Germinal center (tissue), 1 donor: Measurements from ENCODE around the gene ACOX3.
"Not testable (repeated sequence)": the region's sequence is repeated elsewhere in the genome, so short reads cannot be mapped to it uniquely, and the experiment has no call there.

Experiments used
- DNase-seq: peaks from one replicate; pipeline ENCODE4 v3.0.0; 2012; ENCODE audit warnings: mixed read lengths, low spot score

Gene ACOX3

DNA sequence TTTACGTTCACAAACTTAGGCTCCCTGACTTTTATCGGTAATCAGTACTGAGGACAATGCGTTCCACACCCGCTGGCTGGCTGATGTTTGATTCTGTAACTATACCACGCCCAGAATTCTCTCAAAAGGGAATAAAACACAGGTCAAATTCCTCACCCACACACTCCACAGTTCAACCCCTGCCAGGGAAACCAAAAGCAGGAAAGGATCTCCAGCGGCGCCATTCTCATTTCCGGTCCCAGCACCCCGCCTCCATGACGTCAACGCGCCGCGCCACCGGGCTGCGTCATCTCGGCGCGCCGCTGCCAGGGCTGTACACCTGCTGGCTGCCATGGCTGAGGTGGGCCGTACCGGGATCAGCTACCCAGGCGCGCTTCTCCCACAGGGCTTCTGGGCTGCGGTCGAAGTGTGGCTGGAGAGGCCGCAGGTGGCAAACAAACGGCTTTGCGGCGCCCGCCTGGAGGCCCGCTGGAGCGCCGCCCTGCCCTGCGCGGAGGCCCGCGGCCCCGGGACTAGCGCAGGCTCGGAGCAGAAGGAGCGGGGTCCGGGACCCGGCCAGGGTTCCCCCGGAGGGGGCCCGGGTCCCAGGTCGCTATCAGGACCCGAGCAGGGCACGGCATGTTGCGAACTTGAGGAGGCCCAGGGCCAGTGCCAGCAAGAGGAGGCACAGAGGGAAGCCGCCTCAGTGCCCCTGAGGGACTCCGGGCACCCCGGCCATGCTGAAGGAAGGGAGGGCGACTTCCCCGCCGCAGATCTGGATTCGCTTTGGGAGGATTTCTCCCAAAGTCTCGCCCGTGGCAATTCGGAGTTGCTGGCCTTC is at the start of gene ACOX3, which contains the start of gene TRMT44:
Gene ACOX3 (minus strand): TSS at position 232 of the 820 bp plus-strand sequence. CDS start 24,202 bp downstream, outside the sequence.
Gene TRMT44 (plus strand): TSS at position 286 of the 820 bp plus-strand sequence. CDS start 46 bp downstream, at position 332.
- peak; percentile 87 for DNase-seq

GRCh38 chr4:8488791-8489369 is 48.4 kb upstream of the ACOX3 start:
- DNase-seq, result no peak

DNA sequence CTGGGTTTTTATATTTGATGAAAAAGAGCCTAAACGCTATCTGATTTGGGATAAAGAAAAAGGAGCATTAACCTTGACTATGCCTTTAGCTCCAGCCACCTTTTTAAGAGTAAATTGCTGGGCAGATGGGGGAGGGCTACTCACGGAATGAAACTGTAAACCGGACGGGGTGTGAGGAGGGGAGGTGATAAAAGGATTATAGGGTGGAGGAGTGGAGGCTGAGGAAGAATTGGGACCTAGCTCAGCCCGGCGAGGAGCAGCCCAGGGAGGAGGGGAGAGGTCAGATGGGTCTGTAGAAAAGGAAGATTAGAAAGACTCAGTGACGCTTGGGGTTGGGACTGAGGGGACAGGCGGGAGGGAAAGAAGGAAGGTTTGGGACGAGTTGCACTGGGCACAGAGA is 46.1 kb upstream of the ACOX3 start:
- DNase-seq, result not testable (repeated sequence)

DNA sequence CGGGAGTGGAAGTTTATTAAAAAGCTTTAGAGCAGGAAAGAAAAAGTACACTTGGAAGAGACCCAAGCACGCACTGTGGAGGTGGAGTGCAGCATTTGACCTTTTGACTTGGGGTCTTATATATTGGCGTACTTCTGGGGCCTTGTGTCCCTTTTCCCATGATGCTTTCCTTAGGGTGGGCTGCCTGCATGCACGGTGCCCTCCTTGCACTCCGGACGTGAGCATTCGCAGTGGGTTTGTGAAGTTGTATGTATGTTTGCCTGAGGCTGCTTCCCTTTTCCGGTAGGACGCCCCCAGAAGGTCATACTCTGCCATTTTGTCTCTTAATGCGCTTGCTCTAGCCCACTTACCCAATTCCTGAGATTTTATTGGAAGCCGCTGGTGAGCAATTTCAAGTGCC is 39.7 kb upstream of the ACOX3 start:
- DNase-seq, result no peak

DNA sequence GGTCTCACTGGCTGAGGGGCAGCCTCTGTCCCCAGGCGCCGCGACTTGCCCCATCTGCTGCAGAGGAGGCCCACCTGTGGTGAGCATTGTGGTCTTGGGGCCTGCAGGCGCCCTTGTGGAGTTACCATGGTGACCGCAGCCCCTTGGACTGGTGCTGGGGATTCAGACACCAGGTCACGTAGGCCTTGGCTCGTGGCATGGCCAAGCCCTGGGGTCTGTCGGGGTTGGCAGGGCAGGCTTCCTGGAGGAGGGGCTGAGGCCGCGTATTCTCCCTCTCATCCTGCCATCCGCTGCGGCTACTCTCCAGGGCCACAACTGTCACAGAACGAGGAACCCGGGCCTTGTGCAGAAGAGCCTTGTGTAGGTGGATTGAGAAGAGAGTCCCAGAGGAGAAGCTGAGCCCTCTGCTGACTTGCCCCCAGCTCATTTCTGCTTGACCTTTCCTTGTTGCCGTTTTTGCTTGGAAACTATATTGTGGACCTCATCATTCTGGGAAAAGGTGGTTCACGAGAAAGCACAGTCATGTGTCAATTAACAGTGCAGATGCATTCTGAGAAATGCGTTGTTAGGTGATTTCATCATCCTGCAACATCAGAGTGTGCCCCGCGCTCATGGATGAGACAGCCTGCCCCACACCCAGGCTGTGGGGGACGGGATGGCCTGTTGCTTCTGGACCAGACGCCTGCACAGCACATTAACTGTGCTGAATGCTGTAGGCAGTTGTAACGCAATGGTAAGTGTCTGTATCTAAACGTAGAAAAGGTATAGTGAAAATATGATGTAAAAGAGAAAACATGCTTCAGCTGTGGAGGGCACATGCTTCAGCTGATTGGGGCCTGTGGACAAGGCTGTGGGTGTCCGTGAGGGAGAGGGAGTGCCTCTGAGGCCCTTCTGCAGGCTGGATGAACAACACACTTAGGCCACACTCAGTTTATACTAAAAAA is 38.5 kb upstream of the ACOX3 start:
- no peak for DNase-seq

GRCh38 chr4:8478371-8478770 is 37.8 kb upstream of the ACOX3 start:
- no peak for DNase-seq

DNA sequence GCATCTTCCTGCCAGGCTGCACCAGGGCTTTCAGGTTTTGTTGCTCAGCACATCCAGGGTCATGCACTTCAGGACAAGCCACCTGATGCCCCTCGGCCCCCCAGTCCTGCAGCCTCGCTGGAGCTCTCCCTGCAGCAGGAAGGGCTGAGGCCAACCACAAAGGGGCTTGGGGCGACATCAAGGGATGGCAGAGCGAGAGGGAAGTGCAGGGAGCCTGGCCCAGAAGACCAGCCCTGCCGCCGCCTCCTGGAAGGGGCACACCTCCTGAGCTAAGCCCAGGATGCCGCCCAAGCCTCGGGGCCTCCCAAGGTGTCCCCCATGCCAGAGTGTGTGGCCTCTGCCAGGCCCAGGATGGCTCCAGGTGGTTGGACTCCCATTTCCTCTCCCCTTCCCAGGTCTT is 37.2 kb upstream of the ACOX3 start:
- DNase-seq, result no peak

DNA sequence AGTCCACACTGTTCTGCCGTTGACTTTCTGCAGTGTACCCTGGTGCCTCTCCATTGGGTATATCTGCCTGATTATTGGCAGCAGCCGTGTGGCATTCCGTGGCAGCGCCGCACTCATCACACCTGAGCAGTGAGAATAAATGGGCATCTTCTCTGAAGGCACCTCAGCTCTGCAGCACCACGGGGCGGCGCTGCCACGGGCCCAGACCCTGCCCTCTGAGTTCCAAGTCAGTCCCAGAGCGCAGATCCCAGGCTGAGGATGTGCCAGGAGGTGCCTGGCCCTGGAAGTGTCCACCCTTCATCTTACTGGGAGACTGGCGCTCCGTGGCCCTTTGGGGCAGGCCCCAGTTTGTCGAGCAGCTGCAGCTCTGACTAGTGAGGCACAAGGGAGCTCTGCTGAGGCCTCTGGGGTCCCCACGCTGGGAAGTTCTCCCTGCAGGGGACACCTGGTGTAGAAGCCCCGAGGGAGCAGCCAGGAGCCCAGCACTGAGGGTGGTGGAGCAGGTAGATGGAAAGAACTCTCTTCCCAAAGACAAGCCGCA is 36.6 kb upstream of the ACOX3 start:
- no peak for DNase-seq

- no peak for DNase-seq
Observed at GRCh38 chr4:8475751-8476575, 35.4 kb upstream of the ACOX3 start.

DNA sequence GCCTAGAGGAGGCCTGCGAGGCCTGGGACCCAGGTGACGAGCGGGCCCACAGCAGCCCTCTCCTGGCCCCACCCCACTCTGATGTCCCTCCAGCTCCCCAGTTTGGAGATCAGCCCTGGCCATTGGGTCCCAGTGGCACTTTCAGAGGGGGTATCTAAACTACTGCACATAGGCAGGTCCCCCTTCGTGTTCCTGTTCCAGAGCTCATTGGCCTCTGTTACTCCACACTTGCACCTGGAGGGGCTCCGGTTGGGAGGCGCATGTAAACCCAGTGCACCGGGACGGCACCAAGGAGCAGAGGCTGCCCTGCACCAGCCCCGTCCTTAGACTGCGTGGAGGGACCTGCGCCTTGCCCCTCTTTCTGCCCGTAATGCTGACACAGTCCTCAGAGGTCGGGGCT is 34.3 kb upstream of the ACOX3 start:
- no peak for DNase-seq

- no peak for DNase-seq
Observed at GRCh38 chr4:8473920-8474590, 33.5 kb upstream of the ACOX3 start.

- DNase-seq, result no peak
Observed at GRCh38 chr4:8473198-8473919, 32.8 kb upstream of the ACOX3 start.

- no peak for DNase-seq
Observed at GRCh38 chr4:8472689-8473197, 32.2 kb upstream of the ACOX3 start.

DNA sequence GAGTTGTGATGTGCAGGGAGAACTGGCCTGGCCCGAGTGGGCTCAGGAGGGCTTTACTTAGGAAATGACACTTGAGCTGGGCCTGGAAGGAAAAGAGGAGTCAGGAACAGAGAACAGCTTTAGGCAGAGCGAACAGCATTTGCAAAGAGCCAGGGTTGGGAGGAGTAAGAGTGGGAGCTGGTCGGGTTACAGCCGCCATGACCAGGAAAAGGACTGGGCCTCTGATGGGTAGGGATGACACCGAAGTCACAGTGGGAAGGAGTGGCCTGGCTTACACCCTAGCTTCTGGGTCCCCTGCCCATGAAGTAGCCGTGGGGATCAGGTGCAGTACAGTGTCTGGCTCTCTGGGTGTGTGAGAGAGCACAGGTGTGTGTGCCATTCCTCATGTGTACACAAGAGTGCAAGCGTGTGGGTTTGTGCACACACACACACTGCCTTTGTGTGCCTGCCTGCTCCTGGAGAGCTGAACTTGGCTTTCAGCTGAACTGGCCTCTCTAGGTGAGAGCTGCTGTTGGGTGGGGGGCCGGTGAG is 31.7 kb upstream of the ACOX3 start:
- DNase-seq, result no peak

- no peak for DNase-seq
Observed at GRCh38 chr4:8471211-8471875, 30.8 kb upstream of the ACOX3 start.

- no peak for DNase-seq
Observed at GRCh38 chr4:8470451-8471024, 30.0 kb upstream of the ACOX3 start.

DNA sequence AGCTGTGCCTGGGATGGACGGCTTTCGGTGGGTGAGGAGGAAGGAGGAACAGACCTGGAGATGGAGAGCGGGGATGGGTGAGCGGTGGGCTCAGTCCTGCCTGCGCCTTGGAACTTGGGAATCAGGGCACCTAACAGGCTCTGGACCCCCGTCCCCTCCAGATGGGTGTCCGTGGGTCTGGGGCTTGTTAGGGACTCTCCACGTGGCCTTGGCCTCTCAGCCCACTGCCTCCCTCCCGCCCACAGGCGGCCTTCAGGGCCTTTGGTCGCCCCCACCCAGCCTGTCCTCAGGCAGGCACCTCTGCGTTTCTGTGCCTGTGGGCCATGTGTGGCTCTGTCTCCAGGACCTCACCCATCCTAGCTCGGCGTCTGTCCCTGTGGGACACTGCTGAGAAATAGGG is 29.0 kb upstream of the ACOX3 start:
- DNase-seq, result no peak

DNA sequence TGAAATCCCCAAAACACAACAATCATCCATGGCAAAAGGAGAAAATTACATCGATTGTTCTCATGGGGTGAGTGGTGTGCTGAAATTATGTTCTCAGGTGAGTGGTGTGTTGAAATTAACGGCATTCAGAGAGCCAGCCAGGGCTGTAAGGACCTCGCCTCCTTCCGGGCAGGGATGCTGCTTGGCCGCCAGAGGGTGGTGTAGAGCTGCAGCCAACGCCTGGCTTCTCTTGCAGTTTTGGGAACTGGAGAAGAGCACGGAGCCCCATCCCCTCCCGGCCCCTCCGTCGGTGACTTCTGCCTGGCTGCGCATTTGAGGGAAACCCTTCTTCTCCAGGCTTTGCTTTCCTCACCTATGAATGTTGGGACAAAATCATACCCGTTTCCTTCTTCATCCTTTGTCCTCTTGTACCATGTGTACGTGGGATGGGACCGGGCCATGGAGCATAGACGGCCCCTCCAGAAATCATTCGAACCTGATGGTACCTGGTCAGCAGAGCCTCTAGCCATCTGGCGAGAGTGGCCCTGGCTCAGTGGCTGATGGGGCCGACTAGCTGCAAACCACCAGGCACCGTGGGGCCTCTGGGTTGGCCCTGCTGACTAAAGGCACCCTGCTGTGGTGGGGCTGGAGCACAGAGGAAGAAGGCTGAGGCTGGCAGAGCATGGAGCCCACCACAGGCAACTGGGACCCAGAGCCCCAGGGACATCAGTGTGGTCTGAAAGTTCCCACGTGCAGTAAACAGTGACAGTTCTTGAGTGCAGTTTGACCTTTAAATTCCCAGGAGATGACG is 28.4 kb upstream of the ACOX3 start:
- DNase-seq, result peak; percentile 65
